Body of pancreas (tissue), 4 donors: ENCODE measurements around the gene C8B. TPM values are rescaled to one million over a fixed set of nuclear protein-coding genes. Genes with fewer than 3 reads are reported as not detected.

Experiments
- ATAC-seq: fragments of 150-250 bp; one replicate; pipeline ENCODE4 v1.9.1; 2016
- DNase-seq, 4 donors: peaks; one replicate each; pipeline ENCODE4 v3.0.0-alpha.2; 2019
- H3K27ac ChIP-seq, 4 donors: fragments of 200-600 bp; sonication (generic); 1 replicate in 3 of 4; 2 replicates in 1 of 4; pipeline versions ENCODE4 v1.5.1 to v1.6.1; 2016 to 2019; ENCODE audit warnings: mild to moderate bottlenecking in 1 of 4, mixed read lengths in 1 of 4, moderate library complexity in 1 of 4
- H3K27me3 ChIP-seq, 2 donors: fragments of 200-600 bp; sonication (generic); one replicate each; pipeline ENCODE4 v1.6.0; 2016; ENCODE audit warnings: mild to moderate bottlenecking in 1 of 2
- H3K36me3 ChIP-seq, 2 donors: fragments of 200-600 bp; sonication (generic); replicated peaks in 1 of 2; 2 replicates each; pipeline ENCODE4 v1.5.1; 2016; ENCODE audit warnings: low read depth in 2 of 2; ENCODE audit not compliant: insufficient read depth in 1 of 2
- H3K4me1 ChIP-seq: fragments of 200-600 bp; sonication (generic); one replicate; pipeline ENCODE4 v1.6.0; 2016
- H3K4me3 ChIP-seq, 2 donors: fragments of 200-600 bp; sonication (generic); 1 replicate in 1 of 2; 2 replicates in 1 of 2; pipeline ENCODE4 v1.5.1; 2016 to 2019
- H3K9me3 ChIP-seq, 3 donors: fragments of 200-600 bp; sonication (generic); 1 replicate in 2 of 3; 2 replicates in 1 of 3; pipeline ENCODE4 v1.5.1; 2016
- CTCF ChIP-seq, 7 experiments: fragments of 450-650 bp in 4 of 7; fragments of 200-600 bp in 3 of 7; sonication (generic) in 3 of 7; IDR thresholded peaks; one replicate each; pipeline ENCODE4 v1.5.1; 2016 to 2019; ENCODE audit warnings: antibody characterized with exemption in 7 of 7
- POLR2A ChIP-seq, 3 donors: fragments of 450-650 bp; IDR thresholded peaks; one replicate each; pipeline ENCODE4 v1.6.1; 2016; ENCODE audit warnings: antibody characterized with exemption in 3 of 3, mild to moderate bottlenecking in 2 of 3
- whole genome bisulfite sequencing, 2 donors: methylation state at CpG; one replicate each; pipeline ENCODE4 v1.1.5; 2017; 5-methylcytosine and 5-hydroxymethylcytosine counted together
- intact Hi-C: fragments of 100-400 bp; cut with DNase I; formaldehyde crosslinking; loops from one replicate; pipeline ENCODE4 v1.15.1; 2023
- total RNA-seq, 2 donors: library from RNA; depleted of rRNA; stranded (reverse); fragments of >200 nt; gene quantifications; one replicate each; pipeline ENCODE4 v1.1.0, GENCODE V29; 2016

C8B gene
- total RNA-seq, 2 donors from 2014 or later = not detected

- Histone ChIP-seq H3K27ac (no peak overlapping the region), H3K36me3 (no peaks in the 10 kb centered on the region), H3K9me3 (no peaks in the 10 kb centered on the region), H3K27me3 (no peaks in the 10 kb centered on the region), H3K4me3 (no peak overlapping the region), H3K4me1 (peaks cover 9% of the 10 kb centered on the region)
- WGBS, 2 donors = 64 to 69% methylated on average over 4 of the region's 4 CpGs
- intact Hi-C loops = loop anchor here (5.0 kb wide), 1 partner anchor 143 kb away; no protein-coding TSS in a partner anchor
- DNase-seq = no peak
- TF ChIP-seq CTCF (IDR thresholded peaks at IDR 0.05) (no peak), POLR2A (IDR thresholded peaks at IDR 0.05) (no peak)
- ATAC-seq = no peak
These were observed 9.6 kb upstream of the C8B start for GRCh38 chr1:56975446-56975845.

GRCh38 chr1:56973923-56974742 is 8.3 kb upstream of the C8B start:
- Histone ChIP-seq H3K4me1 (peaks cover 5% of the 10 kb centered on the region), H3K4me3 (no peak overlapping the region), H3K27me3 (no peaks in the 10 kb centered on the region), H3K36me3 (no peaks in the 10 kb centered on the region), H3K9me3 (no peaks in the 10 kb centered on the region), H3K27ac (no peak overlapping the region)
- 82 to 83% methylated on average over 4 to 5 of the region's 5 CpGs for WGBS, 2 donors
- no peak for DNase-seq
- intact Hi-C loops = no loop called here
- no peak for ATAC-seq
- TF ChIP-seq POLR2A (IDR thresholded peaks at IDR 0.05) (no peak), CTCF (IDR thresholded peaks at IDR 0.05) (no peak)

- intact Hi-C loops = no loop called here
- no peaks in the 10 kb centered on the region for H3K9me3 ChIP-seq
- no peaks in the 10 kb centered on the region for H3K27me3 ChIP-seq
- no peak for TF ChIP-seq CTCF (IDR thresholded peaks at IDR 0.05)
- no peak for TF ChIP-seq POLR2A (IDR thresholded peaks at IDR 0.05)
- H3K4me3 ChIP-seq = no peak overlapping the region
- peaks cover 3% of the 10 kb centered on the region for H3K4me1 ChIP-seq
- no peak for ATAC-seq
- no peak for DNase-seq
- H3K36me3 ChIP-seq = no peaks in the 10 kb centered on the region
- no peak overlapping the region for H3K27ac ChIP-seq
- 50 to 56% methylated on average over 1 of the region's 1 CpG for WGBS, 2 donors
These were observed 7.2 kb upstream of the C8B start for GRCh38 chr1:56972976-56973375.

- Histone ChIP-seq H3K27ac (no peak overlapping the region), H3K9me3 (no peaks in the 10 kb centered on the region), H3K4me1 (peaks cover 13% of the 10 kb centered on the region), H3K27me3 (no peaks in the 10 kb centered on the region), H3K4me3 (no peak overlapping the region), H3K36me3 (no peaks in the 10 kb centered on the region)
- TF ChIP-seq POLR2A (IDR thresholded peaks at IDR 0.05) = no peak
- no peak for TF ChIP-seq CTCF (IDR thresholded peaks at IDR 0.05)
- intact Hi-C loops = no loop called here
- WGBS, 2 donors = 88 to 100% methylated on average over 1 of the region's 1 CpG
- DNase-seq (no peak), ATAC-seq (no peak)
These were observed 4.5 kb upstream of the C8B start for GRCh38 chr1:56970280-56970679.
